Right ventricle myocardium inferior (tissue), 1 donor: ENCODE results near the gene KRT74. TPM values are rescaled to one million over a fixed set of nuclear protein-coding genes. Genes with fewer than 3 reads are reported as not detected.
"Not testable (repeated sequence)": the region's sequence is repeated elsewhere in the genome, so short reads cannot be mapped to it uniquely, and the experiment has no call there.

ENCODE experiments used
- ATAC-seq: fragments of 200-7000 bp; cut with Tn5 transposase; one replicate; pipeline ENCODE4 v1.9.1; 2020; ENCODE audit warnings: mild to moderate bottlenecking, moderate library complexity
- DNase-seq: peaks from one replicate; pipeline ENCODE4 v3.0.0; 2021; ENCODE audit errors: missing footprints
- intact Hi-C: fragments of 100-400 bp; cut with DNase I; formaldehyde crosslinking; loops from one replicate; pipeline ENCODE4 v1.11.0; 2022
- total RNA-seq: library from RNA; stranded (reverse); fragmentation: NEBNext Ultra II Directional; extraction: Animal tissue kit (Norgen Biotek cat#: 25700); gene quantifications from one replicate; pipeline ENCODE4 v1.2.1, GENCODE V29; 2021
- donor health status: DM: no; HTN: yes; CAD: no; lungs with severe emphysema.

KRT74 gene
- total RNA-seq, 1 donor from 2014 or later, result not detected

- DNase-seq, result no peak
- no peak for ATAC-seq
- intact Hi-C loops, result no loop called here
Observed at GRCh38 chr12:52605542-52605941, 31.9 kb upstream of the KRT74 start.

- intact Hi-C loops, result no loop called here
- DNase-seq (no peak), ATAC-seq (no peak)
Observed at GRCh38 chr12:52604859-52605258, 31.2 kb upstream of the KRT74 start.

GRCh38 chr12:52603314-52603713 lies 29.7 kb upstream of the KRT74 start:
- ATAC-seq, result no peak
- intact Hi-C loops, result no loop called here
- DNase-seq, result no peak

DNA sequence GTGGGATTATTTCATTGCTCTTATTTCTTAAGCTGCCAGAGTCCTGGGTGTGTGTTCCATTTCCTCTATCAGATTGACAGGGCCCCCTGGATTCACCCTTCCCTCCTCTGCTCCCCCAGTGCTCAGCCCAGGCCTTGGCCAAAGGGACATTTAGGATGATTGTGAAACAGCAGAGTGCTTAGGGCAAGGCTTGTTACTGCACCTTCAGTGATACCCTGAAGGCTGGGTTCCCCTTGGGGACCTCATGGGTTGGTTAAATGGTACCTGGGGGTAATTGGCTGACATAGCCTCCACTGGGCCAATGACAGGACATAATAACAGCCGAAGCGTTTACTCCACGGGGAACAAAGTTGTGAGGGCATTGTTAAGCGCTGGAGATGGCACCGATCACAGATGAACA lies 28.9 kb upstream of the KRT74 start:
- ATAC-seq (no peak), DNase-seq (no peak)
- intact Hi-C loops, result no loop called here

- intact Hi-C loops, result no loop called here
- no peak for DNase-seq
- ATAC-seq, result no peak
Observed at GRCh38 chr12:52601671-52602070, 28.0 kb upstream of the KRT74 start.

DNA sequence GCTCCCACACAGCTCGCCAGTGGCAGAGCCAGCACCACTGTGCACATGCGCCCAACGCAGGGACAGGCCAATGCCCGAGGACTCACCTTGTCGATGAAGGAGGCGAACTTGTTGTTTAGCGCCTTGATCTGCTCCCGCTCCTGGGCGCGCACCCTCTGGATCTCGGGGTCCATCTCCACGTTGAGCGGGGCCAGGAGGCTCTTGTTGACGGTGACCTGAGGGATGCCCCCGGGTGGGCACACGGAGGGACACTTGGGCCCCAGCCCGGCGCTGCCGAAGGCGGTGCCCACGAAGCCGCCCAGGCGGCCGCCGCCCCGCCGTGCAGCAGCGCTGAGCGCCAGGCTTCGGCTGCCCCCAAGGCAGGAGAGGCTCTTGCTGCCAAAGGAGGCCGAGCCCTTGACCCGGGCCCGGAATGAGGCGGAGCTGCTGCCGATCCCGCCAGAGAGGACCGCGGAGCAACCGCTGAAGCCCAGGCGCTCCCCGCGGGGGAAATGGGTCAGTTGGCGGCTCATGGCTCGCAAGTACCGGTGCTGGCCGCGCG lies 27.4 kb upstream of the KRT74 start, which contains the start of gene KRT72:
TSS of gene KRT72 (minus strand) at position 523 of the 541 bp plus-strand sequence. CDS start at position 512, 11 bp downstream.
- no peak for DNase-seq

GRCh38 chr12:52600475-52600874 lies 26.8 kb upstream of the KRT74 start:
- DNase-seq, result no peak
- intact Hi-C loops, result no loop called here
- no peak for ATAC-seq

More for the DNA sequence above, 27.4 kb upstream of the KRT74 start, which contains the start of gene KRT72:
- no peak for ATAC-seq
- intact Hi-C loops, result no loop called here

GRCh38 chr12:52600071-52600470 lies 26.4 kb upstream of the KRT74 start:
- intact Hi-C loops, result no loop called here
- no peak for DNase-seq
- ATAC-seq, result no peak

GRCh38 chr12:52598966-52599365 lies 25.3 kb upstream of the KRT74 start:
- ATAC-seq (no peak), DNase-seq (no peak)
- intact Hi-C loops, result no loop called here

- ATAC-seq, DNase-seq, intact Hi-C loops: not testable (repeated sequence)
Observed at GRCh38 chr12:52594237-52594636, 20.6 kb upstream of the KRT74 start.

- DNase-seq (no peak), ATAC-seq (no peak)
- intact Hi-C loops, result no loop called here
Observed at GRCh38 chr12:52591521-52591920, 17.9 kb upstream of the KRT74 start.

DNA sequence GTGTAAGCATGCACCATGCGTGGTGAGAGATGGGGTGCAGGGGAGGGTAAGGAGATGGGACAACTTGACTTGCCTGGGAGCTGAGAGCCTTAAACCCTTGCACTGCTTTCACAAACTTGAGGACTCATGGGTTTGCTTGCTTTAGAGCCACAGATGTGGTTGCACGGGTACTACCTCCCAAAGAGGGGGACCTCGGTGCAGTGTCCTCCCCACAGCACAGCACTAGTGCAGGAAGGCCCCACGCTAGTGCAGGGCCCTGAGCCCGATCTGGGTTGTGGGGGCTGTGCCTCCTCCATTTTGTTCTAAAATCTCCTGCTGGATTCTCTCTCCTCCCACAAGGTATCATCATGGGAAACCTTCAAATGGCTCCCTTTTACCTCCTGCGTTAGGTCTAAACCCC lies 16.4 kb upstream of the KRT74 start:
- DNase-seq, result no peak
- ATAC-seq, result no peak
- intact Hi-C loops, result no loop called here

DNA sequence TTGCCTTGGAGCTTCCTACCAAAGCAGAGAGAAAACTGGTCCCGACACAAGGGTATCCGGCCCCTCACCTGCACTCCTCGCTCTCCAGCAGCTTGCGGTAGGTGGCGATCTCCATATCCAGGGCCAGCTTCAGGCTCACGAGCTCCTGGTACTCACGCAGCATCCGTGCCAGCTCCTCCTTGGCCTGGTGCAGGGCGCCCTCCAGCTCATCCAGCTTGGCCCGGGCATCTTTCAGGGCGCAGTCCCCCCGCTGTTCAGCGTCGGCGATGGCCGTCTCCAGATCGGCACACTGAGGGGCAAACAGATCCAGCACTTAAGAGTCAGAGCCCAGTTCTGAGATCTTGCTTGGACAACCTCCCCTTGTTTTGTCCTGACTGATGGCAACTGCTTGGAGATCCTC lies 13.9 kb upstream of the KRT74 start:
- intact Hi-C loops, result loop anchor here (10.0 kb wide), 1 partner anchor 387 kb away; no protein-coding TSS in a partner anchor
- DNase-seq (no peak), ATAC-seq (no peak)

DNA sequence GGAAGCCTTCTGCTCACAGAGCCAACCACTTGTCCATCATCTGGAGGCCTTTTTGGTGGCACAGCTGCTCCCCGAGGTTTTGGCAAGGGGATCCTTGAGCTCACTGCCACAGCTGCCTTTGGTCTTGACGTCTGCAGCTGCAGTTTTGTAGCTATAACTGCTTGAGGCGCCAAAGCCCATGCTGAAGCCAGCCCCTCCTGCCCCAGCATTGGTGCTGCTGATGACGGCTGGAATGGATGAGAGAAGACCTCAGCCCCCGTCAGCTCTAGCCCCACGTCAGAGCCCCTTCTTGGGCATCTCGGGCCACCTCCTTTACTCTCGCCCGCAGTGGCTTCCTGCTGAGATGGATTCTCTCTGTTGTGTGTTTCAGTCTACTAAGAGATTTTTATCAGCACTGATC lies 12.3 kb upstream of the KRT74 start:
- intact Hi-C loops, result loop anchor here (10.0 kb wide), 1 partner anchor 389 kb away; no protein-coding TSS in a partner anchor
- DNase-seq, result no peak
- ATAC-seq, result no peak

DNA sequence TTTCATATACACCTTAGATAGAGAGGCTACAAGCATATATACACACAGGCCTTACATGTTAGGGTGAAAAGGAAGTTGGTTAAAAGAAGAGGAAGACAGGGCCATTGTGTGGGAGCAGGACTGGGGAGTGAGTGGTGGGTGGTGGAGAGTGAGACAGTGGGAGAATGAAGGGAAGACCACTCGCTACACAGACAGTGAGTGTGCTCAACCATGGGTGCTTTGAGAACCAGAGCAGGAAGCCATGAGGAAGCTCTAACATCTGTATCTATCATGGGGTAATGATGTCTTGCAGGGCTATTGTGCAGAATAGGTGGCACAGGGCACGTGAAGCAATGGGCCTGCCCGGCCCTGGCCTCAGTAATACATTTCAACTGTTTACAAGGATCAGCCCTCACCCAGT lies 11.4 kb upstream of the KRT74 start:
- ATAC-seq (no peak), DNase-seq (no peak)
- intact Hi-C loops, result loop anchor here (10.0 kb wide), 1 partner anchor 390 kb away; no protein-coding TSS in a partner anchor

GRCh38 chr12:52584156-52584682 lies 10.6 kb upstream of the KRT74 start:
- ATAC-seq (no peak), DNase-seq (no peak)
- intact Hi-C loops, result loop anchor here (5.0 to 10.0 kb wide), 2 partner anchors 83 to 391 kb away; no protein-coding TSS in a partner anchor

- peak; percentile 77 for ATAC-seq
- intact Hi-C loops, result loop anchor here (1.0 to 10.0 kb wide), 5 partner anchors 84 to 392 kb away; no protein-coding TSS in a partner anchor
- DNase-seq, result no peak
Observed at GRCh38 chr12:52582971-52583456, 9.4 kb upstream of the KRT74 start.

- ATAC-seq, result no peak
- intact Hi-C loops, result loop anchor here (2.0 to 10.0 kb wide), 3 partner anchors 85 to 392 kb away; no protein-coding TSS in a partner anchor
- DNase-seq, result no peak
Observed at GRCh38 chr12:52582486-52582885, 8.8 kb upstream of the KRT74 start.

GRCh38 chr12:52581481-52581880 lies 7.8 kb upstream of the KRT74 start:
- DNase-seq (no peak), ATAC-seq (no peak)
- intact Hi-C loops, result loop anchor here (5.0 to 10.0 kb wide), 2 partner anchors 86 to 393 kb away; no protein-coding TSS in a partner anchor

GRCh38 chr12:52581066-52581465 lies 7.4 kb upstream of the KRT74 start:
- DNase-seq (no peak), ATAC-seq (no peak)
- intact Hi-C loops, result loop anchor here (5.0 to 10.0 kb wide), 2 partner anchors 86 to 394 kb away; no protein-coding TSS in a partner anchor
